GM23248 (cell line): ENCODE results near the gene NLRC5. TPM values are rescaled to one million over a fixed set of nuclear protein-coding genes. Genes with fewer than 3 reads are reported as not detected.

Source experiments
- DNase-seq: peaks from one replicate; pipeline ENCODE4 v3.0.0-alpha.2; 2015
- H2AFZ ChIP-seq: fragments of 200-600 bp; sonication (generic); 2 replicates; pipeline ENCODE4 v1.6.1; 2016; ENCODE audit warnings: antibody characterized with exemption
- H3F3A ChIP-seq: fragments of 200-600 bp; sonication (generic); 2 replicates; pipeline ENCODE4 v1.6.1; 2016; ENCODE audit warnings: mild to moderate bottlenecking, antibody characterized with exemption, mixed run types; ENCODE audit not compliant: insufficient read depth
- H3K27ac ChIP-seq: fragments of 200-600 bp; sonication (generic); 2 replicates; pipeline ENCODE4 v1.5.1; 2016; ENCODE audit warnings: mild to moderate bottlenecking
- H3K27me3 ChIP-seq: fragments of 200-600 bp; sonication (generic); replicated peaks from 2 replicates; pipeline ENCODE4 v1.6.1; 2016; ENCODE audit warnings: mild to moderate bottlenecking; ENCODE audit not compliant: insufficient read depth
- H3K36me3 ChIP-seq: fragments of 200-600 bp; sonication (generic); 2 replicates; pipeline ENCODE4 v1.6.1; 2016; ENCODE audit warnings: low read depth, mild to moderate bottlenecking
- H3K4me1 ChIP-seq: fragments of 200-600 bp; sonication (generic); 2 replicates; pipeline ENCODE4 v1.6.1; 2016; ENCODE audit warnings: mild to moderate bottlenecking; ENCODE audit not compliant: insufficient read depth
- H3K4me2 ChIP-seq: fragments of 200-600 bp; sonication (generic); one replicate; pipeline ENCODE4 v1.6.1; 2016; ENCODE audit warnings: mild to moderate bottlenecking; ENCODE audit not compliant: unreplicated experiment
- H3K4me3 ChIP-seq: fragments of 200-600 bp; sonication (generic); 2 replicates; pipeline ENCODE4 v1.5.1; 2016; ENCODE audit warnings: mild to moderate bottlenecking
- H3K79me2 ChIP-seq: fragments of 200-600 bp; sonication (generic); 2 replicates; pipeline ENCODE4 v1.6.1; 2016; ENCODE audit warnings: mild to moderate bottlenecking; ENCODE audit not compliant: insufficient read depth
- H3K9ac ChIP-seq: fragments of 200-600 bp; sonication (generic); 2 replicates; pipeline ENCODE4 v1.6.1; 2016; ENCODE audit warnings: mild to moderate bottlenecking
- H3K9me2 ChIP-seq: fragments of 200-600 bp; sonication (generic); 2 replicates; pipeline ENCODE4 v1.6.1; 2016; ENCODE audit warnings: mixed run types, mild to moderate bottlenecking, moderate library complexity; ENCODE audit not compliant: insufficient read depth
- H3K9me3 ChIP-seq: fragments of 200-600 bp; sonication (generic); one replicate; pipeline ENCODE4 v1.6.1; 2017; ENCODE audit warnings: low read depth
- H4K20me1 ChIP-seq: fragments of 200-600 bp; sonication (generic); 2 replicates; pipeline ENCODE4 v1.6.0; 2016; ENCODE audit not compliant: insufficient read depth
- EZH2 ChIP-seq: fragments of 200-600 bp; sonication (generic); IDR thresholded peaks from 2 replicates; pipeline ENCODE4 v1.6.1; 2018; ENCODE audit warnings: antibody characterized with exemption, mild to moderate bottlenecking; ENCODE audit not compliant: insufficient read depth, poor library complexity, severe bottlenecking
- EZH2phosphoT487 ChIP-seq: fragments of 200-600 bp; sonication (generic); IDR thresholded peaks from 2 replicates; pipeline ENCODE4 v1.6.1; 2018; ENCODE audit warnings: antibody characterized with exemption, moderate library complexity, mild to moderate bottlenecking, low read depth; ENCODE audit not compliant: insufficient read depth
- WGBS, 2 experiments: methylation state at CpG; one replicate each; pipeline ENCODE4 v1.1.6; 2015 to 2017; ENCODE audit warnings: low lambda C conversion rate in 2 of 2, low coverage in 1 of 2; ENCODE audit errors: missing lambda C conversion rate in 2 of 2; 5-methylcytosine and 5-hydroxymethylcytosine counted together
- in situ Hi-C: fragments of 300-500 bp; cut with MboI; formaldehyde crosslinking; loops from 2 replicates; pipeline ENCODE4 v1.15.0; 2020
- polyA plus RNA-seq: library from polyadenylated mRNA; unstranded; fragments of >200 nt; fragmentation: Nextera tagmentation; extraction: Ambion mirVana; gene quantifications from 2 replicates; pipeline ENCODE4 v1.2.1, GENCODE V29; 2016
- total RNA-seq: library from RNA; depleted of rRNA; stranded (reverse); fragments of >200 nt; shearing (Covaris generic); gene quantifications from 2 replicates; pipeline ENCODE4 v1.2.3, GENCODE V29; 2014

NLRC5 gene
- total and polyA plus RNA-seq, 2 experiments from 2014 or later: 10.6 to 17.1 TPM

DNA sequence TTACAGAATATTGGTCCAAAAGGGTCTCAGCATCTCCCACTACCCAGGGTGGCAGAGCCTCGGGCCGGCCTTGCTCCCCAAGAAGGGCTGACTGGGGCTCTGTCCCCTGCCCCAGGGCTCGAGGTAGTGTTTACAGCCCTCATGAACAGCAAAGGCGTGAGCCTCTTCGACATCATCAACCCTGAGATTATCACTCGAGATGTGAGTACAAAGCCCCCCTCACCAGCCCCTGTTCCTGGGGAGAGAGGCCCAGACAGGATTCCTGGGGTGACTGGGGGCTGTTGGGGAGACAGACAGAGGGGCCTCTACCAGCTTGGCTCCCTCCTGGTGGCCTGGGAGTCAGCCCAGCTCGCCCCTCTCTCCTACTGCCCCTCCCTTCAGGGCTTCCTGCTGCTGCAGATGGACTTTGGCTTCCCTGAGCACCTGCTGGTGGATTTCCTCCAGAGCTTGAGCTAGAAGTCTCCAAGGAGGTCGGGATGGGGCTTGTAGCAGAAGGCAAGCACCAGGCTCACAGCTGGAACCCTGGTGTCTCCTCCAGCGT lies 6.1 kb upstream of the NLRC5 start:
- no peaks in the 10 kb centered on the region for H3K27me3 ChIP-seq
- in situ Hi-C loops: no loop called here
- H3K4me2 ChIP-seq: no peak overlapping the region
- H2AFZ ChIP-seq: no peak overlapping the region
- no peak overlapping the region for H3K27ac ChIP-seq
- H3K9ac ChIP-seq: no peak overlapping the region
- H3K36me3 ChIP-seq: no peaks in the 10 kb centered on the region
- H3K4me1 ChIP-seq: peaks cover 25% of the 10 kb centered on the region
- no peaks in the 10 kb centered on the region for H3K9me3 ChIP-seq
- no peak overlapping the region for H3K4me3 ChIP-seq
- H4K20me1 ChIP-seq: no peaks in the 10 kb centered on the region
- TF ChIP-seq EZH2phosphoT487 (no peak), EZH2 (no peak)
- 0 out of 2 replicates have a peak, but pooled peaks cover 8% of the 10 kb centered on the region for H3F3A ChIP-seq
- no peaks in the 10 kb centered on the region for H3K9me2 ChIP-seq
- no peak for DNase-seq
- 77% methylated on average over 9 of the region's 9 CpGs for WGBS, 2 experiments
- 0 out of 2 replicates have a peak, but pooled peaks cover 9% of the 10 kb centered on the region for H3K79me2 ChIP-seq

GRCh38 chr16:56984639-56985038 lies 4.7 kb upstream of the NLRC5 start:
- Histone ChIP-seq H3K9ac (peak overlapping the region; percentile 70; the same call in 1 of the 2 replicates), H3K9me3 (no peaks in the 10 kb centered on the region), H3F3A (0 out of 2 replicates have a peak, but pooled peaks cover 8% of the 10 kb centered on the region), H3K4me1 (peaks cover 19% of the 10 kb centered on the region), H3K27me3 (no peaks in the 10 kb centered on the region), H3K9me2 (no peaks in the 10 kb centered on the region), H2AFZ (no peak overlapping the region; the same call in 1 of the 2 replicates), H3K4me3 (no peak overlapping the region), H4K20me1 (no peaks in the 10 kb centered on the region), H3K27ac (no peak overlapping the region), H3K4me2 (no peak overlapping the region), H3K36me3 (no peaks in the 10 kb centered on the region), H3K79me2 (peaks cover 11% of the 10 kb centered on the region)
- 86% methylated on average over 6 of the region's 6 CpGs for WGBS, 2 experiments
- in situ Hi-C loops: no loop called here
- TF ChIP-seq EZH2: no peak
- no peak for TF ChIP-seq EZH2phosphoT487
- DNase-seq: no peak

DNA sequence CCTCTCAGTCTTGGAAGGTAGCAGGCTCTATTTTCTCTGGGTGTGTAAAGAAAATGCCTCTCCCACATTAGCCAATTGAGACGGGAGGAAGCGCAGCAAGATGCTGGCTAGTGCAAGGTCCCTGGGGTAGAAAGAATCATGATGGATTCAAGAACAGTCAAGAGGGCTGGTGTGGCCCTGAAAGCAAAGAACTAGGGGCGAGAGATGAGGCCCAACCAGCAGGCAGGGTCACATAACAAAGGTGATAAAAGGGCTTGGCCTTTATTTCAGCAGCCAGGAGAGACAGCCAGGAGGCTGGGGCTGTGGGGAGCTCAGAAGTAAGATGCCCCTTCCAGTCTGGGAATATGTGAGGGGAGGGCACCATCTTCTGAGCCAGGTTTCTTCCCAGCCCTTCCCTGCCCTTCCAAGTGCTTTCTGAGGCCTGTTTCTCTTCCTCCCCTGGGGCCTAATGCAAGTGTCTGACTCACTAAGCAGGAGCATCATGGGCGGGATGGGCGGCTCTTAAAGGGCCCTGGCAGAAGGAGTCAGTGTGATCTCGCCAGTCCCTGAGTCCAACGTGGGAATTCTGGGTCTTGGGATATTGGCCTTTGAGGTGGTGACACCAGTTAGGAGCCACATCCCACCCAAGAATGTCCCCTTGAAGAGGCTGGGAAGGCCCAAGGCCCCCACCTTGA lies 3.9 kb upstream of the NLRC5 start:
- Histone ChIP-seq H3K36me3 (no peaks in the 10 kb centered on the region), H3K9ac (peak overlapping the region; percentile 70), H2AFZ (peak overlapping the region; percentile 93), H3K9me2 (no peaks in the 10 kb centered on the region), H3K27me3 (no peaks in the 10 kb centered on the region), H3K4me3 (peak overlapping the region; percentile 43), H3K27ac (peak overlapping the region; percentile 52), H3K4me2 (peak overlapping the region; percentile 67), H3K79me2 (peaks cover 19% of the 10 kb centered on the region), H3K4me1 (peaks cover 23% of the 10 kb centered on the region), H3K9me3 (no peaks in the 10 kb centered on the region), H3F3A (0 out of 2 replicates have a peak, but pooled peaks cover 8% of the 10 kb centered on the region), H4K20me1 (no peaks in the 10 kb centered on the region)
- peak; percentile 96 for DNase-seq
- no peak for TF ChIP-seq EZH2
- TF ChIP-seq EZH2phosphoT487: no peak
- WGBS, 2 experiments: 35 to 38% methylated on average over 7 of the region's 7 CpGs
- in situ Hi-C loops: no loop called here

DNA sequence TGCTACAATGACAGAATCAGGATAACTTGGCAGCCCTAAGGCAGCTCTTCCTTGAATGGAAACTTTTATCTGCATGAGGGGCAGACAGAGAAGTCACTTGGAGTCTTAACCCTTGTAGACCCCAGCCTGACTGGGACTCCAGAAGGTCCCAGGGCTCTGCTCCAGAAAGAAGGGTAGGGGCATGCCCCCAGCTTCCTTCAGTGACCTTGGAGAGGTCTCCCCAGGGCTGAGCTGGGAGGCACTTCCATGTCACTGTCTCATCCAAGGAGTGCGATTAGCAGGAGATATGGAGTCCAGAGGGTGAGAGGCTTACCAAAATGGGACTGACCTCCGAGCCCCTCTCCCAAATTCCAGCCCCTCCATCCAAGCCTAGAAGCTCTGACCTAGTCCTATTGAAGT lies 3.4 kb upstream of the NLRC5 start:
- Histone ChIP-seq H3K27me3 (no peaks in the 10 kb centered on the region), H3K4me2 (peak overlapping the region; percentile 67), H4K20me1 (no peaks in the 10 kb centered on the region), H3K36me3 (no peaks in the 10 kb centered on the region), H3K4me3 (no peak overlapping the region), H3K79me2 (peaks cover 24% of the 10 kb centered on the region), H3F3A (0 out of 2 replicates have a peak, but pooled peaks cover 8% of the 10 kb centered on the region), H3K4me1 (peaks cover 29% of the 10 kb centered on the region), H3K9me2 (no peaks in the 10 kb centered on the region), H3K27ac (peak overlapping the region; percentile 52), H2AFZ (peak overlapping the region; percentile 93), H3K9ac (peak overlapping the region; percentile 70), H3K9me3 (no peaks in the 10 kb centered on the region)
- 68 to 73% methylated on average over 2 of the region's 2 CpGs for WGBS, 2 experiments
- TF ChIP-seq EZH2phosphoT487: no peak
- TF ChIP-seq EZH2: no peak
- in situ Hi-C loops: no loop called here
- no peak for DNase-seq
